Fibroblast of lung (primary cell): Measurements from ENCODE around the gene KITLG. TPM values are rescaled to one million over a fixed set of nuclear protein-coding genes. Genes with fewer than 3 reads are reported as not detected.

ENCODE experiments used
- DNase-seq, 2 donors: peaks; one replicate each; pipeline versions ENCODE4 v3.0.0 to v3.0.0-alpha.2; 2010; ENCODE audit warnings: low read depth in 2 of 2
- H2AFZ ChIP-seq: 2 replicates; pipeline ENCODE4 v1.5.1; 2012; ENCODE audit warnings: low read length, control low read depth, inconsistent platforms
- H3K27ac ChIP-seq: 2 replicates; pipeline ENCODE4 v1.5.1; 2011; ENCODE audit warnings: low read length, control low read depth; ENCODE audit not compliant: insufficient read depth
- H3K27me3 ChIP-seq: 2 replicates; pipeline ENCODE4 v1.5.1; 2011; ENCODE audit warnings: mild to moderate bottlenecking, low read length; ENCODE audit not compliant: control insufficient read depth, insufficient read depth
- H3K36me3 ChIP-seq: 2 replicates; pipeline ENCODE4 v1.5.1; 2011; ENCODE audit warnings: low read length; ENCODE audit not compliant: control insufficient read depth, insufficient read depth
- H3K4me1 ChIP-seq: 2 replicates; pipeline ENCODE4 v1.5.1; 2011; ENCODE audit warnings: low read length; ENCODE audit not compliant: control insufficient read depth, insufficient read depth; ENCODE audit errors: extremely low read depth
- H3K4me2 ChIP-seq: 2 replicates; pipeline ENCODE4 v1.5.1; 2011; ENCODE audit warnings: low read length, control low read depth; ENCODE audit not compliant: insufficient read depth; ENCODE audit errors: extremely low read depth
- H3K4me3 ChIP-seq, 4 experiments: fragments of 200-600 bp in 1 of 4; sonication (generic) in 1 of 4; replicated peaks in 1 of 4; 2 replicates each; pipeline ENCODE4 v1.5.1; 2011 to 2016; ENCODE audit warnings: low read length in 4 of 4, low read depth in 3 of 4, mild to moderate bottlenecking in 3 of 4, control low read depth in 2 of 4, inconsistent platforms in 1 of 4, mixed read lengths in 1 of 4; ENCODE audit not compliant: insufficient read depth in 1 of 4; ENCODE audit errors: control extremely low read depth in 1 of 4
- H3K79me2 ChIP-seq: 2 replicates; pipeline ENCODE4 v1.5.1; 2012; ENCODE audit warnings: mild to moderate bottlenecking, low read length, inconsistent platforms; ENCODE audit not compliant: control insufficient read depth, insufficient read depth
- H3K9ac ChIP-seq: 2 replicates; pipeline ENCODE4 v1.5.1; 2011; ENCODE audit warnings: mild to moderate bottlenecking, low read length, control low read depth; ENCODE audit not compliant: insufficient read depth
- H3K9me3 ChIP-seq: 2 replicates; pipeline ENCODE4 v1.5.1; 2012; ENCODE audit warnings: low read depth, low read length; ENCODE audit not compliant: control insufficient read depth, insufficient read depth
- H4K20me1 ChIP-seq: 2 replicates; pipeline ENCODE4 v1.5.1; 2011; ENCODE audit warnings: low read length; ENCODE audit not compliant: control insufficient read depth, insufficient read depth; ENCODE audit errors: extremely low read depth
- CTCF ChIP-seq, 2 donors: IDR thresholded peaks in 1 of 2; conservative IDR thresholded peaks in 1 of 2; 1 replicate in 1 of 2; 2 replicates in 1 of 2; pipeline ENCODE4 v1.5.1; 2011 to 2012; ENCODE audit warnings: low read length in 2 of 2, control low read depth in 1 of 2, inconsistent platforms in 1 of 2, low read depth in 1 of 2, mild to moderate bottlenecking in 1 of 2
- EZH2 ChIP-seq: IDR thresholded peaks from 2 replicates; pipeline ENCODE4 v1.5.1; 2012; ENCODE audit warnings: low read length, control low read depth, mild to moderate bottlenecking; ENCODE audit errors: missing control alignments
- polyA plus RNA-seq, 2 donors: library from polyadenylated mRNA; depleted of rRNA in 1 of 2; stranded (reverse) in 1 of 2; unstranded in 1 of 2; fragments of >200 nt; gene quantifications; 2 replicates each; pipeline ENCODE4 v1.2.1, GENCODE V29; 2011 to 2012; ENCODE audit warnings: missing spikeins in 1 of 2
- total RNA-seq: library from RNA; depleted of rRNA; stranded (reverse); fragments of >200 nt; gene quantifications from 2 replicates; pipeline ENCODE4 v1.2.1, GENCODE V29; 2014

KITLG gene
- total and polyA plus RNA-seq, 2 donors (not counting 1 experiment from before 2014, with no cell fraction given): 64.6 to 132 TPM

DNA sequence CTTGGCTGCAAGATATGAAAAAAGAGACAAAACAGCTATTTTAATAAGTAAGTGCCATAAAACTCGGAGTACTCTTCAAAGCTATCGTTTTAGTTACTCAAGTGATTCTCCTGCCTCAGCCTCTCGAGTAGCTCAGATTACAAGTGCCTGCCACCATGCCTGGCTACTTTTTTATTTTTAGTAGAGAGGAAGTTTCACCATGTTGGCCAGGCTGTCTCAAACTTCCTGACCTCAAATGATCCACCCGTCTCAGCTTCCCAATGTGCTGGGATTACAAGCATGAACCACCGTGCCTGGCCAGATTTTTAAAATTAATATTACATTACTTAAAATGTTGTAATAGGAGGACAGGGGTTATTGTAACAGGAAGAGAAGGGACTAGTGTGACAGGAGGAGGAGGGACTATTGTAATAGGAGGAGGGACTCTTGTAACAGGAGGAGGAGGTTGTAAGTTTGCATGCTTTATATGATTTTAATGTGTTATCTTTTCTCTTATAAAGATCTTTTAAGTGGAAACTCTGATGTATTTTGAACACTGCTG lies 61.3 kb downstream of the KITLG start:
- no peak overlapping the region for H3K9ac ChIP-seq
- no peak overlapping the region for H2AFZ ChIP-seq
- H3K27me3 ChIP-seq: no peaks in the 10 kb centered on the region
- DNase-seq: no peak
- TF ChIP-seq CTCF (conservative IDR thresholded peaks at IDR 0.05 in 1 of 2, IDR thresholded peaks at IDR 0.05 in 1 of 2; ENCODE audit: low read depth in 1 of 2, low read length in 2 of 2) (no peak), EZH2 (no peak)
- peaks cover 2% of the 10 kb centered on the region for H3K4me1 ChIP-seq
- H3K4me2 ChIP-seq: no peak overlapping the region
- no peaks in the 10 kb centered on the region for H4K20me1 ChIP-seq
- no peak overlapping the region for H3K4me3 ChIP-seq
- no peak overlapping the region for H3K27ac ChIP-seq
- H3K36me3 ChIP-seq: no peaks in the 10 kb centered on the region
- peaks cover 3% of the 10 kb centered on the region for H3K79me2 ChIP-seq
- H3K9me3 ChIP-seq: no peaks in the 10 kb centered on the region

- peaks cover 2% of the 10 kb centered on the region for H3K4me1 ChIP-seq
- no peaks in the 10 kb centered on the region for H3K27me3 ChIP-seq
- no peaks in the 10 kb centered on the region for H4K20me1 ChIP-seq
- H3K79me2 ChIP-seq: peaks cover 3% of the 10 kb centered on the region
- H3K36me3 ChIP-seq: no peaks in the 10 kb centered on the region
- H3K9ac ChIP-seq: no peak overlapping the region
- no peak overlapping the region for H2AFZ ChIP-seq
- no peak overlapping the region for H3K4me3 ChIP-seq
- no peak for DNase-seq
- H3K27ac ChIP-seq: no peak overlapping the region
- TF ChIP-seq EZH2: no peak
- no peak for TF ChIP-seq CTCF (conservative IDR thresholded peaks at IDR 0.05 in 1 of 2, IDR thresholded peaks at IDR 0.05 in 1 of 2; ENCODE audit: low read depth in 1 of 2, low read length in 2 of 2)
- H3K4me2 ChIP-seq: no peak overlapping the region
- H3K9me3 ChIP-seq: no peaks in the 10 kb centered on the region
Measured at GRCh38 chr12:88516811-88517210, 63.5 kb downstream of the KITLG start.

DNA sequence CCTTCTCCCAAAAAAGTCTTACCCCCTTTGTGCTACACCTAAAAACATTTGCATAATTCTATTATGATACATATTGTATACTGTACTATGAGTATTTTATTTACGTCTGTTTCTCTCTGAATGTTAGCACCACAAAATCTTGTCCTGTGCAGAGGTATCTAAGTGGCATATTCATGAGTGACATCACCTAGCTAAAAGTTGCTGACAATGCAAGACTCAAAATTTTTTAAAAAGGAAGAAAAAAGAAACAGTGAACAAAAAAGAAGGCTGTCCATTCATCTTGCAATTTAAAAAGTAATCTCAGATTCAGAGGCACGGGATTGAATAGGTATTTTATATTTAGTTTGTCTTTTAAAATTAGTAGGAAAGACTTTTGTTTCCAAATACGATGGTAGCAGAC lies 69.4 kb downstream of the KITLG start:
- no peak for TF ChIP-seq EZH2
- TF ChIP-seq CTCF (conservative IDR thresholded peaks at IDR 0.05 in 1 of 2, IDR thresholded peaks at IDR 0.05 in 1 of 2; ENCODE audit: low read depth in 1 of 2, low read length in 2 of 2): no peak
- Histone ChIP-seq H3K4me2 (no peak overlapping the region), H3K27ac (no peak overlapping the region), H3K27me3 (no peaks in the 10 kb centered on the region), H3K4me3 (no peak overlapping the region), H4K20me1 (no peaks in the 10 kb centered on the region), H3K9me3 (no peaks in the 10 kb centered on the region), H3K79me2 (peaks cover 7% of the 10 kb centered on the region), H3K4me1 (peaks cover 3% of the 10 kb centered on the region), H3K36me3 (peaks cover 5% of the 10 kb centered on the region), H2AFZ (no peak overlapping the region), H3K9ac (no peak overlapping the region)
- DNase-seq: no peak
